NCI-H1930 (cell line): ENCODE data around the gene COL27A1.

Experiments
- DNase-seq, 2 experiments: peaks; one replicate each; lab custom pipeline; 2025; lab: John Stamatoyannopoulos, UW

COL27A1 gene

GRCh38 chr9:114273461-114273881, 118.1 kb downstream of the COL27A1 start:
- DNase-seq = no peak

GRCh38 chr9:114274217-114274616, 118.9 kb downstream of the COL27A1 start:
- DNase-seq = no peak

GRCh38 chr9:114275246-114276004, 120.1 kb downstream of the COL27A1 start:
- no peak for DNase-seq

- DNase-seq = no peak
These were observed 121.8 kb downstream of the COL27A1 start for GRCh38 chr9:114276908-114277821.

GRCh38 chr9:114278356-114278755, 123.0 kb downstream of the COL27A1 start:
- DNase-seq = no peak

- DNase-seq = no peak
These were observed 123.7 kb downstream of the COL27A1 start for GRCh38 chr9:114278881-114279570.

GRCh38 chr9:114279693-114280092, 124.4 kb downstream of the COL27A1 start:
- no peak for DNase-seq

- DNase-seq = no peak
These were observed 125.5 kb downstream of the COL27A1 start for GRCh38 chr9:114280636-114281472.

- no peak for DNase-seq
These were observed 126.3 kb downstream of the COL27A1 start for GRCh38 chr9:114281473-114282103.

- DNase-seq = no peak
These were observed 126.8 kb downstream of the COL27A1 start for GRCh38 chr9:114282104-114282485.

- DNase-seq = no peak
These were observed 127.2 kb downstream of the COL27A1 start for GRCh38 chr9:114282507-114282906.

GRCh38 chr9:114282926-114283325, 127.6 kb downstream of the COL27A1 start:
- no peak for DNase-seq

- no peak for DNase-seq
These were observed 128.3 kb downstream of the COL27A1 start for GRCh38 chr9:114283551-114284111.

GRCh38 chr9:114284316-114285060, 129.2 kb downstream of the COL27A1 start:
- DNase-seq = no peak

- DNase-seq = no peak
These were observed 130.0 kb downstream of the COL27A1 start for GRCh38 chr9:114285166-114285867.

- DNase-seq = no peak
These were observed 130.9 kb downstream of the COL27A1 start for GRCh38 chr9:114286146-114286679.

GRCh38 chr9:114287001-114287762, 131.8 kb downstream of the COL27A1 start:
- no peak for DNase-seq

GRCh38 chr9:114287763-114288192, 132.4 kb downstream of the COL27A1 start:
- DNase-seq = no peak
